ENCODE measurements around the gene CFAP107.

GRCh38 chr1:12741946-12742345 is 4.1 kb upstream of the CFAP107 start:
- no peak for TF ChIP-seq EZH2 (IDR thresholded peaks at IDR 0.05)
- TF ChIP-seq CTCF (IDR thresholded peaks at IDR 0.05), result no peak
